Right forelimb (tissue), 1 donor: ENCODE data around the gene BBS4.

ENCODE experiments used
- DNase-seq: peaks from one replicate; pipeline ENCODE4 v3.0.0-alpha.2; 2018

The BBS4 gene

GRCh38 chr15:72766780-72767179, 80.8 kb downstream of the BBS4 start:
- no peak for DNase-seq

- DNase-seq = no peak
Observed at GRCh38 chr15:72770673-72771328, 84.8 kb downstream of the BBS4 start.

GRCh38 chr15:72771329-72771725, 85.3 kb downstream of the BBS4 start:
- no peak for DNase-seq

- DNase-seq = no peak
Observed at GRCh38 chr15:72774696-72775383, 88.8 kb downstream of the BBS4 start.

- DNase-seq = no peak
Observed at GRCh38 chr15:72778796-72779195, 92.8 kb downstream of the BBS4 start.

- DNase-seq = no peak
Observed at GRCh38 chr15:72781631-72782030, 95.6 kb downstream of the BBS4 start.

- no peak for DNase-seq
Observed at GRCh38 chr15:72782274-72783003, 96.4 kb downstream of the BBS4 start.

- no peak for DNase-seq
Observed at GRCh38 chr15:72783004-72783639, 97.1 kb downstream of the BBS4 start.

- DNase-seq = peak; percentile 97
Observed at GRCh38 chr15:72783640-72784455, 97.8 kb downstream of the BBS4 start, which contains the start of gene ADPGK. ADPGK (minus strand) TSS chr15:72783758; CDS start chr15:72783691, 67 bp downstream.

GRCh38 chr15:72784456-72784876, 98.5 kb downstream of the BBS4 start:
- no peak for DNase-seq

GRCh38 chr15:72785432-72785831, 99.4 kb downstream of the BBS4 start:
- DNase-seq = peak; percentile 51

- no peak for DNase-seq
Observed at GRCh38 chr15:72785841-72786240, 99.8 kb downstream of the BBS4 start.

GRCh38 chr15:72786242-72786641, 100.2 kb downstream of the BBS4 start:
- DNase-seq = no peak

- no peak for DNase-seq
Observed at GRCh38 chr15:72786676-72787345, 100.8 kb downstream of the BBS4 start.

- no peak for DNase-seq
Observed at GRCh38 chr15:72787526-72787925, 101.5 kb downstream of the BBS4 start.
